Endothelial cell of umbilical vein (primary cell): Measurements from ENCODE around the gene NCOA7.

ENCODE experiments used
- CTCF ChIP-seq, 2 donors: IDR thresholded peaks; 1 replicate in 1 of 2; 2 replicates in 1 of 2; pipeline ENCODE4 v1.5.1; 2011; ENCODE audit warnings: low read length in 2 of 2, mild to moderate bottlenecking in 2 of 2, moderate library complexity in 2 of 2, control low read depth in 1 of 2, inconsistent platforms in 1 of 2, low read depth in 1 of 2; ENCODE audit not compliant: insufficient read depth in 1 of 2; ENCODE audit errors: extremely low read depth in 1 of 2
- EZH2 ChIP-seq: IDR thresholded peaks from 2 replicates; pipeline ENCODE4 v1.6.1; 2012; ENCODE audit warnings: borderline replicate concordance, low read depth, mild to moderate bottlenecking, moderate library complexity, low read length, inconsistent platforms; ENCODE audit not compliant: severe bottlenecking
- GATA2 ChIP-seq: IDR thresholded peaks from 2 replicates; pipeline ENCODE4 v1.7.0; 2011; ENCODE audit warnings: low read depth, mild to moderate bottlenecking, moderate library complexity, mixed read lengths, low read length; ENCODE audit not compliant: insufficient read length, insufficient read depth
- JUN ChIP-seq: IDR thresholded peaks from 2 replicates; pipeline ENCODE4 v1.6.1; 2011; ENCODE audit warnings: borderline replicate concordance, low read depth; ENCODE audit not compliant: insufficient read length, insufficient read depth
- MAX ChIP-seq: IDR thresholded peaks from 2 replicates; pipeline ENCODE4 v1.6.1; 2011; ENCODE audit not compliant: insufficient read depth, insufficient read length
- MYC ChIP-seq: IDR thresholded peaks from one replicate; pipeline ENCODE4 v1.6.1; 2011; ENCODE audit warnings: mild to moderate bottlenecking, low read depth, low read length
- POLR2A ChIP-seq: IDR thresholded peaks from 2 replicates; pipeline ENCODE4 v1.6.1; 2012; ENCODE audit warnings: low read depth, mild to moderate bottlenecking, control low read depth, low read length
- POLR2AphosphoS5 ChIP-seq: IDR thresholded peaks from 2 replicates; pipeline ENCODE4 v1.6.1; 2012; ENCODE audit warnings: low read depth, mild to moderate bottlenecking, control low read depth, low read length, moderate library complexity; ENCODE audit not compliant: insufficient read depth

- TF ChIP-seq POLR2A, result no peak
- no peak for TF ChIP-seq EZH2
- TF ChIP-seq CTCF (IDR thresholded peaks at IDR 0.05; ENCODE audit: extremely low read depth in 1 of 2, insufficient read depth in 1 of 2, low read depth in 1 of 2, low read length in 2 of 2), result no peak
- no peak for TF ChIP-seq JUN
- TF ChIP-seq MYC, result no peak
- TF ChIP-seq POLR2AphosphoS5, result no peak
- no peak for TF ChIP-seq MAX
- TF ChIP-seq GATA2, result no peak
Measured at GRCh38 chr6:125943528-125944433, 153.0 kb downstream of the NCOA7 start.
